Activated CD4-positive, alpha-beta T cell treated with anti-CD3 and anti-CD28 coated beads for 24 hours (primary cell): ENCODE measurements around the gene PACSIN1.
A peak's percentile ranks its signal among the peaks of the same experiment; 100 is the strongest.

ENCODE experiments used
- DNase-seq, 2 donors: peaks; one replicate each; pipeline ENCODE4 v3.0.0-alpha.2; 2020; ENCODE audit warnings: low read depth in 2 of 2

Gene PACSIN1

GRCh38 chr6:34514593-34515472 lies 49.0 kb downstream of the PACSIN1 start:
- DNase-seq: no peak

GRCh38 chr6:34515473-34516387 lies 49.9 kb downstream of the PACSIN1 start:
- no peak for DNase-seq

GRCh38 chr6:34516391-34517324 lies 50.8 kb downstream of the PACSIN1 start:
- no peak for DNase-seq

GRCh38 chr6:34517461-34517881 lies 51.6 kb downstream of the PACSIN1 start:
- no peak for DNase-seq

- DNase-seq: no peak
Measured at GRCh38 chr6:34517966-34518365, 52.1 kb downstream of the PACSIN1 start.

GRCh38 chr6:34518669-34519365 lies 52.9 kb downstream of the PACSIN1 start:
- no peak for DNase-seq

- no peak for DNase-seq
Measured at GRCh38 chr6:34519971-34520644, 54.2 kb downstream of the PACSIN1 start.

- no peak for DNase-seq
Measured at GRCh38 chr6:34520645-34521462, 55.0 kb downstream of the PACSIN1 start.

- no peak for DNase-seq
Measured at GRCh38 chr6:34521463-34522285, 55.8 kb downstream of the PACSIN1 start.

- no peak for DNase-seq
Measured at GRCh38 chr6:34522761-34523160, 56.9 kb downstream of the PACSIN1 start.

GRCh38 chr6:34523441-34524206 lies 57.7 kb downstream of the PACSIN1 start:
- no peak for DNase-seq

- no peak for DNase-seq
Measured at GRCh38 chr6:34524499-34524898, 58.6 kb downstream of the PACSIN1 start.

GRCh38 chr6:34524971-34525370 lies 59.1 kb downstream of the PACSIN1 start:
- DNase-seq: no peak

- no peak for DNase-seq
Measured at GRCh38 chr6:34525431-34526175, 59.7 kb downstream of the PACSIN1 start.

GRCh38 chr6:34526241-34526972 lies 60.5 kb downstream of the PACSIN1 start:
- no peak for DNase-seq

- DNase-seq: peak; percentile 95
Measured at GRCh38 chr6:34526992-34527728, 61.3 kb downstream of the PACSIN1 start.
